D721Med (cell line): ENCODE measurements around the gene MAP3K4.
"Not testable (repeated sequence)": the region's sequence is repeated elsewhere in the genome, so short reads cannot be mapped to it uniquely, and the experiment has no call there.

Source experiments
- DNase-seq: peaks from one replicate; pipeline ENCODE4 v3.0.0; 2011; ENCODE audit warnings: low spot score; ENCODE audit not compliant: insufficient read length
- FAIRE-seq: peaks from 2 replicates; lab custom pipeline; 2011; peaks lifted over from hg19 to GRCh38; lab: Jason Lieb, UNC
- CTCF ChIP-seq: IDR thresholded peaks from 2 replicates; pipeline ENCODE4 v1.5.1; 2012; ENCODE audit warnings: mild to moderate bottlenecking, control low read depth; ENCODE audit not compliant: insufficient read depth; ENCODE audit errors: missing control alignments

The MAP3K4 gene

GRCh38 chr6:160972111-160972510, 19.5 kb upstream of the MAP3K4 start:
- FAIRE-seq, result no peak
- no peak for TF ChIP-seq CTCF
- no peak for DNase-seq

GRCh38 chr6:160972594-160972993, 19.0 kb upstream of the MAP3K4 start:
- DNase-seq, FAIRE-seq: not testable (repeated sequence)

GRCh38 chr6:160973311-160974250, 18.0 kb upstream of the MAP3K4 start:
- TF ChIP-seq CTCF, result no peak
- DNase-seq (no peak), FAIRE-seq (no peak)

DNA sequence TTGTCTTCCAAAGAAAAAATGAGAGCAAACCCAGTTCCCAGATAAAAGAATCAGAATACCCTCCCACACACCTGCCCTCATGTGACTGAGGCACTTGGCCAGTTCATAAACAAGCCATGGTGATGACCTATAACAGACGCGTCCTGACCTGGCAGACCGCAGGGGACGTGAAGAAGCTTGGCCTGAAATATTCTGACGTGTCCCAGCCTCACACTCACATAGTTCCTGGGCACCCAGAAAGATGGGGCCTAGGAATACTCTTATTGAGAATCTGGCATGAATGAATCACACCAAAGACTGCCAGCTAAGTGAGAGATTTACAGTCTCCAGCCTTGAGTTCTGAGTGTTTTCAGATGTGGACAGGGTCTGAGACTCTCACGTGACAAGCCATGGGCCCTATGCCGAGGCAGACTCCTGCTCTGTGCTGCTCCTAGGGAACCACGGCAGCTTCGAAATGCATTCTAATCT, 17.2 kb upstream of the MAP3K4 start:
- TF ChIP-seq CTCF, result no peak
- no peak for DNase-seq
- FAIRE-seq, result no peak

DNA sequence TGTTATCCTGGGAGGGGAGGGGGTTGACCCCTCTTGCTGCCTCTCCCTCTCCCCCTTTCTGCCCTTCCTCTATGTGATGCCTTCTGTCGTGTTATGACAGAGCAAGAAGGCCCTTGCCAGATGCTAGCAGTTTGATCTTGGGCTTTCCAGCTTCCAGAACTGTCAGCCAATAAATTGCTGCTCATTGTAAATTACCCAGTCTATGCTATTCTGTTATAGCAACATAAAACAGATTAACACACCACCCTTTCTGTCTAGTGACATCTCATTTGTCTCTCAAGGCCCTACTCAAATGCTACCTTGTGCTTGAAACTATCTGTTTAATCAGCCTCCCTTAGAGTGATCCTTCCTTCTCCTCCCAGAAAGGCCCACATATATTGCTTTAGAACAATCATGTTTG, 16.4 kb upstream of the MAP3K4 start:
- DNase-seq (no peak), FAIRE-seq (no peak)
- no peak for TF ChIP-seq CTCF

GRCh38 chr6:160975961-160976360, 15.6 kb upstream of the MAP3K4 start:
- not testable (repeated sequence) for FAIRE-seq, DNase-seq

GRCh38 chr6:160978141-160978901, 13.2 kb upstream of the MAP3K4 start:
- no peak for DNase-seq
- no peak for TF ChIP-seq CTCF
- FAIRE-seq, result no peak

GRCh38 chr6:160979061-160979708, 12.4 kb upstream of the MAP3K4 start:
- DNase-seq (no peak), FAIRE-seq (peak; percentile 67)
- no peak for TF ChIP-seq CTCF

DNA sequence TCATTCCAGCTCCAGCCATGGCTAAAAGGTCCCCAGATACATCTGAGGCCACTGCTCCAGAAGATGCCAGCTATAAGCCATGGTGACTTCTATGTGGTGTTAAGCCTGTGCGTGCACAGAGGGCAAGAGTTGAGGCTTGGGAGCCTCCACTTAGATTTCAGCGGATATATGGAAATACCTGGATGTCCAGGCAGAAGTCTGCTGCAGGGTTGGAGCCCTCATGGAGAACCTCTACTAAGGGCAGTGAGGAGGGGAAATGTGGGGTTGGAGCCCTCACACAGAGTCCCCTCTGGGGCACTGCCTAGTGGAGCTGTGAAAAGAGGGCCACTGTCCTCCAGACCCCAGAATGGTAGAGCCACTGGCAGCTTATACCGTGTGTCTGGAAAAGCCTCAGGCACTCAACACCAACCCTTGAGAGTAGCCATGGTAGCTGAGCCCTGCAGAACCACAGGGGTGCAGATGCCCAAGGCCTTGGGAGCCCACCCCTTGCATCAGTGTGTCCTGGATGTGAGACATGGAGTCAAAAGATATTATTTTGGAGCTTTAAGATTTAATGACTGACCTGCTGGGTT, 8.1 kb upstream of the MAP3K4 start:
- not testable (repeated sequence) for FAIRE-seq

More for the DNA sequence above, 8.1 kb upstream of the MAP3K4 start:
- not testable (repeated sequence) for DNase-seq
